Measurements from ENCODE around the gene BSDC1.

Gene BSDC1

GRCh38 chr1:32330558-32331151, 63.6 kb downstream of the BSDC1 start:
- H4K20me1 ChIP-seq (ENCODE audit: insufficient read depth, low read length), result no peaks in the 10 kb centered on the region
- peaks cover 90% of the 10 kb centered on the region for H3K36me3 ChIP-seq (ENCODE audit: insufficient read depth, low read length)

GRCh38 chr1:32329931-32330466, 64.2 kb downstream of the BSDC1 start:
- H3K9me2 ChIP-seq (ENCODE audit: low read depth, low read length), result no peaks in the 10 kb centered on the region
- H3K27me3 ChIP-seq (ENCODE audit: insufficient read depth, low read length), result no peaks in the 10 kb centered on the region
- H3K79me2 ChIP-seq (ENCODE audit: insufficient read depth, low read length), result peaks cover 4% of the 10 kb centered on the region; the same call in 1 of the 2 replicates
- H2AFZ ChIP-seq (ENCODE audit: low read length), result no peak overlapping the region
- H3K4me3 ChIP-seq (ENCODE audit: low read depth, low read length, poor library complexity, severe bottlenecking), result no peak overlapping the region
- H3K9me3 ChIP-seq (ENCODE audit: low read length), result no peaks in the 10 kb centered on the region
- H3K9ac ChIP-seq (ENCODE audit: low read length), result no peak overlapping the region
- peaks cover 97% of the 10 kb centered on the region for H3K36me3 ChIP-seq (ENCODE audit: insufficient read depth, low read length)
- peaks cover 15% of the 10 kb centered on the region for H3F3A ChIP-seq (ENCODE audit: insufficient read depth, low read length)
- H3K4me2 ChIP-seq (ENCODE audit: low read length), result no peak overlapping the region
- H4K20me1 ChIP-seq (ENCODE audit: insufficient read depth, low read length), result no peaks in the 10 kb centered on the region
- peaks cover 27% of the 10 kb centered on the region for H3K4me1 ChIP-seq (ENCODE audit: insufficient read depth, low read length, severe bottlenecking)
- H3K27ac ChIP-seq (ENCODE audit: low read depth, low read length, poor library complexity, severe bottlenecking), result no peak overlapping the region
- TF ChIP-seq EZH2 (IDR thresholded peaks at IDR 0.05; ENCODE audit: borderline replicate concordance, low read length) (no peak), CTCF (IDR thresholded peaks at IDR 0.05; ENCODE audit: low read length) (no peak)

More at GRCh38 chr1:32330558-32331151, 63.6 kb downstream of the BSDC1 start:
- Histone ChIP-seq H3F3A (ENCODE audit: insufficient read depth, low read length) (peaks cover 15% of the 10 kb centered on the region), H3K4me2 (ENCODE audit: low read length) (no peak overlapping the region), H3K9me2 (ENCODE audit: low read depth, low read length) (no peaks in the 10 kb centered on the region), H3K79me2 (ENCODE audit: insufficient read depth, low read length) (peaks cover 7% of the 10 kb centered on the region; the same call in 1 of the 2 replicates), H3K4me3 (ENCODE audit: low read depth, low read length, poor library complexity, severe bottlenecking) (no peak overlapping the region), H3K4me1 (ENCODE audit: insufficient read depth, low read length, severe bottlenecking) (peaks cover 28% of the 10 kb centered on the region), H2AFZ (ENCODE audit: low read length) (no peak overlapping the region), H3K27me3 (ENCODE audit: insufficient read depth, low read length) (no peaks in the 10 kb centered on the region), H3K9me3 (ENCODE audit: low read length) (no peaks in the 10 kb centered on the region), H3K9ac (ENCODE audit: low read length) (no peak overlapping the region), H3K27ac (ENCODE audit: low read depth, low read length, poor library complexity, severe bottlenecking) (no peak overlapping the region)
- no peak for TF ChIP-seq CTCF (IDR thresholded peaks at IDR 0.05; ENCODE audit: low read length)
- TF ChIP-seq EZH2 (IDR thresholded peaks at IDR 0.05; ENCODE audit: borderline replicate concordance, low read length), result no peak

GRCh38 chr1:32327204-32327603, 67.0 kb downstream of the BSDC1 start:
- Histone ChIP-seq H3K4me3 (ENCODE audit: low read depth, low read length, poor library complexity, severe bottlenecking) (no peak overlapping the region), H3K79me2 (ENCODE audit: insufficient read depth, low read length) (no peaks in the 10 kb centered on the region), H3K36me3 (ENCODE audit: insufficient read depth, low read length) (peaks cover 98% of the 10 kb centered on the region), H3K27ac (ENCODE audit: low read depth, low read length, poor library complexity, severe bottlenecking) (no peak overlapping the region), H2AFZ (ENCODE audit: low read length) (no peak overlapping the region), H3K4me1 (ENCODE audit: insufficient read depth, low read length, severe bottlenecking) (peaks cover 12% of the 10 kb centered on the region), H3K9ac (ENCODE audit: low read length) (no peak overlapping the region), H3K9me3 (ENCODE audit: low read length) (no peaks in the 10 kb centered on the region), H3K27me3 (ENCODE audit: insufficient read depth, low read length) (no peaks in the 10 kb centered on the region), H3K4me2 (ENCODE audit: low read length) (no peak overlapping the region), H3K9me2 (ENCODE audit: low read depth, low read length) (no peaks in the 10 kb centered on the region), H3F3A (ENCODE audit: insufficient read depth, low read length) (0 out of 2 replicates have a peak, but pooled peaks cover 5% of the 10 kb centered on the region), H4K20me1 (ENCODE audit: insufficient read depth, low read length) (no peaks in the 10 kb centered on the region)
- TF ChIP-seq CTCF (IDR thresholded peaks at IDR 0.05; ENCODE audit: low read length) (no peak), EZH2 (IDR thresholded peaks at IDR 0.05; ENCODE audit: borderline replicate concordance, low read length) (no peak)

Data from OCI-LY1 (cell line).